OCI-LY7 (cell line): ENCODE data around the gene GREM1.

Experiments
- EZH2phosphoT487 ChIP-seq: fragments of 200-600 bp; sonication (generic); IDR thresholded peaks from 2 replicates; pipeline ENCODE4 v1.6.1; 2018; ENCODE audit warnings: low read depth, borderline replicate concordance, mild to moderate bottlenecking, mixed run types, antibody characterized with exemption, low read length, moderate library complexity, mixed read lengths
- TF ChIP-seq, protein P1 (sequence below): fragments of 200-600 bp; sonication (generic); conservative IDR thresholded peaks from 2 replicates; pipeline ENCODE4 v1.5.1; 2014; ENCODE audit warnings: mild to moderate bottlenecking, antibody characterized with exemption, low read length, moderate library complexity, mixed read lengths

DNA sequence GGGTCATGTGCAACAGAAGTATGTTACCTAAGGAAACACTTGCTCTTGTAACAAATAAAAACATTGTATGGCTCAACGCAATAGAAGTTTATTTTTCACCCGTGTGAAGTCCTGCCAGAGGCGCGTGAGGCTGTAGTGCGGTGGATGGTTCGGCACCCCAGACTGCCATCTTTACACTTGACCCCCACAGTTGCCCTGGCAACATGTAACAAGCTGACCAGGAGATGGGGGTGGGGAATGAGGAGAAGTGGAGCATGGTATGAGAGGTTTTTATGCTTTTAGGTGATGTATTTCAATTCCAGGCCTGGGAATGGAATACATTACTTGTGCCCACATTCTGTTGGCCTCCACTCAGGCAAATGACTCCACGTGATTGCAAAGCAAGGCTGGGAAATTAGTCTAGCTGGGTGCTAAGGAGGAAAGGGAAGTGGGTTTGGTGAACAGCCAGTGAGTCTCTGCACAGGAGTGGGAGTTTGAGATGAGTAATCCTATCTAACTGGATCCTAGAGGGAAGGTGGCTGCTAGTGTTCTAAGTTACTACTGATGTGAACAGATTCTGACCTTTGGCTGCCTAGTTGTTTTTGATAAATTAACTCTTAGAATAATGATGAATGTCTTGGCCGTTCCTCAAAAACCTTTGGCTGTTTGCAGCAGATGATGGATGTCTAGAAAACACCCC lies 33.8 kb upstream of the GREM1 start:
- TF ChIP-seq, protein P1, sequence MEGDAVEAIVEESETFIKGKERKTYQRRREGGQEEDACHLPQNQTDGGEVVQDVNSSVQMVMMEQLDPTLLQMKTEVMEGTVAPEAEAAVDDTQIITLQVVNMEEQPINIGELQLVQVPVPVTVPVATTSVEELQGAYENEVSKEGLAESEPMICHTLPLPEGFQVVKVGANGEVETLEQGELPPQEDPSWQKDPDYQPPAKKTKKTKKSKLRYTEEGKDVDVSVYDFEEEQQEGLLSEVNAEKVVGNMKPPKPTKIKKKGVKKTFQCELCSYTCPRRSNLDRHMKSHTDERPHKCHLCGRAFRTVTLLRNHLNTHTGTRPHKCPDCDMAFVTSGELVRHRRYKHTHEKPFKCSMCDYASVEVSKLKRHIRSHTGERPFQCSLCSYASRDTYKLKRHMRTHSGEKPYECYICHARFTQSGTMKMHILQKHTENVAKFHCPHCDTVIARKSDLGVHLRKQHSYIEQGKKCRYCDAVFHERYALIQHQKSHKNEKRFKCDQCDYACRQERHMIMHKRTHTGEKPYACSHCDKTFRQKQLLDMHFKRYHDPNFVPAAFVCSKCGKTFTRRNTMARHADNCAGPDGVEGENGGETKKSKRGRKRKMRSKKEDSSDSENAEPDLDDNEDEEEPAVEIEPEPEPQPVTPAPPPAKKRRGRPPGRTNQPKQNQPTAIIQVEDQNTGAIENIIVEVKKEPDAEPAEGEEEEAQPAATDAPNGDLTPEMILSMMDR, result no peak
- no peak for TF ChIP-seq EZH2phosphoT487
